MM.1S (cell line): ENCODE data around the gene CAVIN3.

Experiments
- DNase-seq: peaks from one replicate; pipeline ENCODE4 v3.0.0-alpha.2; 2015
- H2AFZ ChIP-seq: fragments of 300-600 bp; sonication (generic); 2 replicates; pipeline ENCODE4 v1.6.0; 2016; ENCODE audit warnings: antibody characterized with exemption, low read length
- H3F3A ChIP-seq: fragments of 300-600 bp; sonication (generic); 2 replicates; pipeline ENCODE4 v1.6.1; 2016; ENCODE audit warnings: mild to moderate bottlenecking, antibody characterized with exemption, low read length, moderate library complexity, mixed read lengths; ENCODE audit not compliant: insufficient read depth
- H3K27ac ChIP-seq: fragments of 300-600 bp; sonication (generic); 2 replicates; pipeline ENCODE4 v1.5.1; 2016; ENCODE audit warnings: mild to moderate bottlenecking, low read length
- H3K27me3 ChIP-seq: fragments of 300-600 bp; sonication (generic); replicated peaks from 2 replicates; pipeline ENCODE4 v1.6.0; 2016; ENCODE audit warnings: low read length; ENCODE audit not compliant: insufficient read depth
- H3K36me3 ChIP-seq: fragments of 300-600 bp; sonication (generic); replicated peaks from 2 replicates; pipeline ENCODE4 v1.6.1; 2016; ENCODE audit warnings: mild to moderate bottlenecking, low read length, mixed read lengths; ENCODE audit not compliant: insufficient read depth
- H3K4me1 ChIP-seq: fragments of 300-600 bp; sonication (generic); 2 replicates; pipeline ENCODE4 v1.6.1; 2016; ENCODE audit warnings: low read length, mixed read lengths
- H3K4me2 ChIP-seq: fragments of 300-600 bp; sonication (generic); 2 replicates; pipeline ENCODE4 v1.6.0; 2016; ENCODE audit warnings: low read depth, low read length
- H3K4me3 ChIP-seq: fragments of 300-600 bp; sonication (generic); 2 replicates; pipeline ENCODE4 v1.5.1; 2016; ENCODE audit warnings: low read length, mixed read lengths
- H3K79me2 ChIP-seq: fragments of 300-600 bp; sonication (generic); 2 replicates; pipeline ENCODE4 v1.6.1; 2016; ENCODE audit warnings: mixed run types, low read length, mixed read lengths
- H3K9ac ChIP-seq: fragments of 300-600 bp; sonication (generic); 2 replicates; pipeline ENCODE4 v1.6.1; 2016; ENCODE audit warnings: low read length, mixed read lengths
- H3K9me2 ChIP-seq: fragments of 300-600 bp; sonication (generic); replicated peaks from 2 replicates; pipeline ENCODE4 v1.6.1; 2016; ENCODE audit warnings: mild to moderate bottlenecking, low read length, mixed read lengths; ENCODE audit not compliant: insufficient read depth
- H3K9me3 ChIP-seq: fragments of 300-600 bp; sonication (generic); replicated peaks from 2 replicates; pipeline ENCODE4 v1.6.1; 2016; ENCODE audit warnings: mild to moderate bottlenecking, low read length, mixed read lengths; ENCODE audit not compliant: insufficient read depth
- H4K20me1 ChIP-seq: fragments of 300-600 bp; sonication (generic); 2 replicates; pipeline ENCODE4 v1.6.1; 2016; ENCODE audit warnings: mild to moderate bottlenecking, low read length, moderate library complexity, mixed read lengths; ENCODE audit not compliant: insufficient read depth
- CTCF ChIP-seq: fragments of 300-600 bp; sonication (generic); IDR thresholded peaks from 2 replicates; pipeline ENCODE4 v1.5.1; 2016; ENCODE audit warnings: antibody characterized with exemption, low read length, mixed read lengths
- EZH2 ChIP-seq: fragments of 300-600 bp; sonication (generic); optimal IDR thresholded peaks from 2 replicates; pipeline ENCODE3; 2017; ENCODE audit warnings: low read depth, mild to moderate bottlenecking, antibody characterized with exemption, low read length, mixed read lengths
- EZH2phosphoT487 ChIP-seq: fragments of 300-600 bp; sonication (generic); IDR thresholded peaks from 2 replicates; pipeline ENCODE4 v1.6.1; 2018; ENCODE audit warnings: antibody characterized with exemption, low read length

Gene CAVIN3

GRCh38 chr11:6327806-6328205 lies 7.5 kb upstream of the CAVIN3 start:
- Histone ChIP-seq H3F3A (no peaks in the 10 kb centered on the region), H2AFZ (no peak overlapping the region), H3K9me3 (no peaks in the 10 kb centered on the region), H3K4me2 (no peak overlapping the region), H3K27me3 (no peaks in the 10 kb centered on the region), H3K9me2 (no peaks in the 10 kb centered on the region), H3K4me3 (no peak overlapping the region), H3K4me1 (no peaks in the 10 kb centered on the region), H4K20me1 (no peaks in the 10 kb centered on the region), H3K27ac (no peak overlapping the region), H3K36me3 (no peaks in the 10 kb centered on the region), H3K79me2 (no peaks in the 10 kb centered on the region), H3K9ac (no peak overlapping the region)
- DNase-seq: no peak
- TF ChIP-seq EZH2 (no peak), EZH2phosphoT487 (no peak), CTCF (no peak)

DNA sequence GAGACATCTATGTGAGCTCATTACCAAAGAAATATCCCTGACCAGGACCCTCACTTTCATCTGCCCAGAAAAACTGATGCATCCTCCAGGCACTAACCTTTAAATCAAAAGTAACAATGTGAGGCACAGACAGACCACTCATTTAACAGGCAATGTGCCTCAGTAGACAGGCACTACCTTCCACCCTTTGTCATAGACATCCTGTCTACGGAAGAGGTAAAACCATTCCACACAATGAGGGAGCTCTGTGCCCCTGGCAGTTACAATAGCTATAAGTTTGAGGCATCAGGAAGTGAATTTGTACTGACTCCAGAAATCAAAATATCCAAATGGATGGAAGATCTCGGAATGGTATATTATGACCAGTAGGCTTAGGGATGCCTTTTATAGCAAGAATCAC lies 6.7 kb upstream of the CAVIN3 start:
- H3F3A ChIP-seq: no peaks in the 10 kb centered on the region
- H3K36me3 ChIP-seq: no peaks in the 10 kb centered on the region
- no peaks in the 10 kb centered on the region for H3K79me2 ChIP-seq
- TF ChIP-seq CTCF (no peak), EZH2phosphoT487 (no peak), EZH2 (no peak)
- no peak overlapping the region for H3K4me3 ChIP-seq
- H3K9me3 ChIP-seq: no peaks in the 10 kb centered on the region
- H3K9me2 ChIP-seq: no peaks in the 10 kb centered on the region
- H4K20me1 ChIP-seq: no peaks in the 10 kb centered on the region
- DNase-seq: no peak
- no peaks in the 10 kb centered on the region for H3K27me3 ChIP-seq
- no peak overlapping the region for H3K4me2 ChIP-seq
- no peak overlapping the region for H2AFZ ChIP-seq
- no peak overlapping the region for H3K27ac ChIP-seq
- no peak overlapping the region for H3K9ac ChIP-seq
- no peaks in the 10 kb centered on the region for H3K4me1 ChIP-seq

DNA sequence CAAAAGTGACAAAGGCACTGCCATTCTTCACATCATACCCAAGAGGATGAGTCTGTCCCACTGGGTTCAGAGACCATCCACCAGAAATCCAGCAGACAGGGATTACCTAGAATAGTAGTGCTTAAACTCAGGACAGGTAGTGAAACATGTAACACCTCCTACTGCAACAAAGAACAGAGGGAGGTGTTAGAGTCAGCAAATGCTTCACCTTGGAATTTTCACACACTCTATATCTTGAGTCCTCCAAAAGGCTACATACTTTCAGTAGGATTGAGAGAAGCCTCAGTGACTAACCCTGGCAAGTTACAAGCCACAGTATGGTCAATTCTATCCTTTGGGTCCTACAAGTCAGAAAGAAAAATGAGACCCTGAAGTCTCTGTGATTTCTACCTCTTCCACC lies 6.0 kb upstream of the CAVIN3 start:
- H2AFZ ChIP-seq: no peak overlapping the region
- no peaks in the 10 kb centered on the region for H3K4me1 ChIP-seq
- no peak for TF ChIP-seq EZH2
- TF ChIP-seq EZH2phosphoT487: no peak
- no peak for TF ChIP-seq CTCF
- no peaks in the 10 kb centered on the region for H4K20me1 ChIP-seq
- H3K9ac ChIP-seq: no peak overlapping the region
- no peak overlapping the region for H3K4me2 ChIP-seq
- H3K79me2 ChIP-seq: no peaks in the 10 kb centered on the region
- no peaks in the 10 kb centered on the region for H3K9me3 ChIP-seq
- no peaks in the 10 kb centered on the region for H3K27me3 ChIP-seq
- no peaks in the 10 kb centered on the region for H3F3A ChIP-seq
- no peak overlapping the region for H3K4me3 ChIP-seq
- no peaks in the 10 kb centered on the region for H3K36me3 ChIP-seq
- DNase-seq: no peak
- no peaks in the 10 kb centered on the region for H3K9me2 ChIP-seq
- no peak overlapping the region for H3K27ac ChIP-seq
